Measurements from ENCODE around the gene ZNHIT3. TPM values are rescaled to one million over a fixed set of nuclear protein-coding genes. Genes with fewer than 3 reads are reported as not detected.

Gene ZNHIT3
- polyA plus RNA-seq, 2 of the 4 experiments (the other 2 are of a cell fraction), result 117 to 166 TPM

- ChIA-PET CTCF (interaction anchor here (1.1 to 1.8 kb wide), 2 partner anchors 11 to 558 kb away, joined by 3 to 7 read pairs; no protein-coding TSS in a partner anchor), POLR2A (interaction anchor here (0.6 kb wide), 1 partner anchor 27 kb away, joined by 3 read pairs; no protein-coding TSS in a partner anchor)
- no peak overlapping the region for H3K27ac ChIP-seq
- 94% methylated on average over 7 of the region's 7 CpGs for WGBS (ENCODE audit: missing lambda C conversion rate)
- DNase-seq (ENCODE audit: low read depth in 1 of 2, low spot score in 1 of 2) (no peak), FAIRE-seq (no peak), ATAC-seq (no peak)
- no peak for TF ChIP-seq E2F6 (IDR thresholded peaks at IDR 0.05; ENCODE audit: borderline replicate concordance, low read depth)
- TF ChIP-seq NR3C1 (IDR thresholded peaks at IDR 0.05), result no peak
- H3K4me1 ChIP-seq, result peaks cover 9% of the 10 kb centered on the region; the same call in 1 of the 3 replicates
- H3K4me2 ChIP-seq, result no peak overlapping the region
- H3K4me3 ChIP-seq, result no peak overlapping the region
- H3K9me3 ChIP-seq, result no peaks in the 10 kb centered on the region
Observed at GRCh38 chr17:36527621-36528250, 41.3 kb downstream of the ZNHIT3 start.

DNA sequence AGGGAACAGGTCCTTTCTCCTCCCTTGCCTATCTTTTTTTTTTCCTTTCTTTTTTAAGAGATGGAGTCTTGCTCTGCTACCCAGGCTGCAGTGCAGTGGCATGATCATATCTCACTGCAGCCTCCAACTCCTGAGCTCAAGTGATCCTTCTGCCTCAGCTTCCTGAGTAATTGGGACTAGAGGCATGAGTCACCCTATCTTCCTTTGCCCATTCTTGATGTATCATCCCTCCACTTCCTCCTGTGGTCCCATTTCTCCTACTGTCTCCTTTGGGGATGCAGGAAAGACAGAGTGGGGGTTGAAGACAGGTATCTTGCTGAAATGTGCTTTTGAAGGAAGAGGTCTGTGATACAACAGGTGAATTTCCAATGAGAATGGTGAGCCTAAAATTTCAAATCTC lies 42.6 kb downstream of the ZNHIT3 start:
- Histone ChIP-seq H3K4me2 (no peak overlapping the region), H3K27ac (no peak overlapping the region), H3K4me1 (peaks cover 18% of the 10 kb centered on the region; the same call in 2 of the 3 replicates), H3K4me3 (no peak overlapping the region), H3K9me3 (no peaks in the 10 kb centered on the region)
- ChIA-PET CTCF (interaction anchor here (1.1 to 1.4 kb wide), 3 partner anchors 13 to 46 kb away, joined by 3 to 5 read pairs (median 3); no protein-coding TSS in a partner anchor), POLR2A (no interaction called here)
- FAIRE-seq (no peak), DNase-seq (ENCODE audit: low read depth in 1 of 2, low spot score in 1 of 2) (peak in 1 of 2 experiments; percentile 33), ATAC-seq (no peak)
- TF ChIP-seq ZC3H11A (IDR thresholded peaks at IDR 0.05) (no peak), FOSL2 (IDR thresholded peaks at IDR 0.05) (no peak), FOSL2 (CRISPR knock-in tag; IDR thresholded peaks at IDR 0.05) (peak; percentile 66), HOXA7 (CRISPR knock-in tag; IDR thresholded peaks at IDR 0.05) (no peak)

DNA sequence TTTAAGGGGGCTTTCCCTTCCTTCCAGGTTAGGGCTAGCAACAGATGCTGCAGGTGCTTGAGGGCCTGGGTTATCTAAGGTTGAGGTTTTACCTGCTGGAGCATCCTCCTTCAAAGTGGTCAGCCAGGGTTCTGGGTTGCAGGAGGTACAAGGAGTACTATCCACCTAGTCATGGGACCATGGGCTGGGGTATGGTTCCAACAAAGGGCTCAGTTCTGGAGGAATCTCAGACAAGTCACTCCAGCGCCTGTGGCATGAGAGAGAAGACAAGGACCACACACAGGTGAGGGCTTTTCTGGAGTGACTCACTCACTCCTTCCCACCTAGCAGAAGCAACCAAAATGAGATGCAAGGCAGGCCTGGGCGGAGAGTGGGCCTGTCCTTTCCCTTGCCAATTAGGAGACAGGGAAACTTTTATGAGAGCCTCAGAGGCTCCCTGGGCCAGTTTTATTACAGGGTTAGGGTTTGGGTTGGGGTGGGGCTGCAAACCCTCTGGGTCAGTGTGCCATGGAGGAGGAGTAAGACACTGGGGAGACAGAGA lies 46.0 kb downstream of the ZNHIT3 start:
- H3K4me2 ChIP-seq, result no peak overlapping the region
- FAIRE-seq, result no peak

GRCh38 chr17:36533935-36534839 lies 47.7 kb downstream of the ZNHIT3 start:
- WGBS (ENCODE audit: missing lambda C conversion rate), result 7% methylated on average over 37 of the region's 48 CpGs
- Histone ChIP-seq H3K4me2 (peak overlapping the region; percentile 78), H3K9me3 (peaks cover 4% of the 10 kb centered on the region; the same call in 1 of the 3 replicates), H3K4me1 (peaks cover 15% of the 10 kb centered on the region; the same call in 2 of the 3 replicates), H3K4me3 (peak overlapping the region; percentile 67), H3K27ac (peak overlapping the region; percentile 91 to 95)
- DNase-seq (ENCODE audit: low read depth in 1 of 2, low spot score in 1 of 2) (peak; percentile 85 to 93), ATAC-seq (peak; percentile 71 to 80), FAIRE-seq (no peak)
- POLR2A ChIA-PET, result interaction anchor here (0.7 to 3.7 kb wide), 9 partner anchors 10 to 742 kb away, joined by 3 to 81 read pairs (median 4); partner anchors contain the start of genes GGNBP2, MRM1 and TAF15
- CTCF ChIA-PET, result interaction anchor here (0.5 to 5.2 kb wide), 24 partner anchors 9 to 1054 kb away, joined by 3 to 21 read pairs (median 4); partner anchors contain the start of genes DHRS11 and MRM1
- TF ChIP-seq SMC3 (IDR thresholded peaks at IDR 0.05) (peak; percentile 6; the same call in 1 of the 3 replicates), EHF (CRISPR knock-in tag; IDR thresholded peaks at IDR 0.05) (peak; percentile 54; the same call in 1 of the 2 replicates), MAX (IDR thresholded peaks at IDR 0.05) (peak; percentile 57; the same call in 1 of the 2 replicates), ZNF302 (CRISPR knock-in tag; IDR thresholded peaks at IDR 0.05) (no peak), ATOH8 (CRISPR knock-in tag; IDR thresholded peaks at IDR 0.05; ENCODE audit: low read depth) (peak; percentile 63; the same call in 1 of the 2 replicates), HOXB5 (CRISPR knock-in tag; IDR thresholded peaks at IDR 0.05) (peak; percentile 51; the same call in 1 of the 2 replicates), FOSB (CRISPR knock-in tag; IDR thresholded peaks at IDR 0.05) (peak; percentile 69; the same call in 1 of the 2 replicates), MAFK (IDR thresholded peaks at IDR 0.05; ENCODE audit: partially characterized antibody) (no peak), NR3C1 (IDR thresholded peaks at IDR 0.05) (no peak), POLR2A (IDR thresholded peaks at IDR 0.05; ENCODE audit: low read length) (peak; percentile 43; the same call in 1 of the 2 replicates), E2F6 (IDR thresholded peaks at IDR 0.05; ENCODE audit: borderline replicate concordance, low read depth) (peak; percentile 94)
- TF ChIP-seq, protein P1, sequence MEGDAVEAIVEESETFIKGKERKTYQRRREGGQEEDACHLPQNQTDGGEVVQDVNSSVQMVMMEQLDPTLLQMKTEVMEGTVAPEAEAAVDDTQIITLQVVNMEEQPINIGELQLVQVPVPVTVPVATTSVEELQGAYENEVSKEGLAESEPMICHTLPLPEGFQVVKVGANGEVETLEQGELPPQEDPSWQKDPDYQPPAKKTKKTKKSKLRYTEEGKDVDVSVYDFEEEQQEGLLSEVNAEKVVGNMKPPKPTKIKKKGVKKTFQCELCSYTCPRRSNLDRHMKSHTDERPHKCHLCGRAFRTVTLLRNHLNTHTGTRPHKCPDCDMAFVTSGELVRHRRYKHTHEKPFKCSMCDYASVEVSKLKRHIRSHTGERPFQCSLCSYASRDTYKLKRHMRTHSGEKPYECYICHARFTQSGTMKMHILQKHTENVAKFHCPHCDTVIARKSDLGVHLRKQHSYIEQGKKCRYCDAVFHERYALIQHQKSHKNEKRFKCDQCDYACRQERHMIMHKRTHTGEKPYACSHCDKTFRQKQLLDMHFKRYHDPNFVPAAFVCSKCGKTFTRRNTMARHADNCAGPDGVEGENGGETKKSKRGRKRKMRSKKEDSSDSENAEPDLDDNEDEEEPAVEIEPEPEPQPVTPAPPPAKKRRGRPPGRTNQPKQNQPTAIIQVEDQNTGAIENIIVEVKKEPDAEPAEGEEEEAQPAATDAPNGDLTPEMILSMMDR (IDR thresholded peaks at IDR 0.05), result peak; percentile 81

More for the DNA sequence above, 46.0 kb downstream of the ZNHIT3 start:
- ATAC-seq (no peak), DNase-seq (ENCODE audit: low read depth in 1 of 2, low spot score in 1 of 2) (no peak)
- Histone ChIP-seq H3K27ac (no peak overlapping the region), H3K4me3 (no peak overlapping the region), H3K4me1 (peaks cover 18% of the 10 kb centered on the region; the same call in 2 of the 3 replicates), H3K9me3 (peaks cover 4% of the 10 kb centered on the region; the same call in 1 of the 3 replicates)
- TF ChIP-seq, protein P1 (IDR thresholded peaks at IDR 0.05), result no peak
- TF ChIP-seq TFCP2L1 (CRISPR knock-in tag; IDR thresholded peaks at IDR 0.05), result no peak
- TF ChIP-seq CHD4 (IDR thresholded peaks at IDR 0.05; ENCODE audit: borderline replicate concordance), result no peak
- no peak for TF ChIP-seq JUN (IDR thresholded peaks at IDR 0.05)
- ChIA-PET POLR2A (no interaction called here), CTCF (interaction anchor here (1.0 to 1.5 kb wide), 2 partner anchors 17 to 49 kb away, joined by 4 to 13 read pairs; no protein-coding TSS in a partner anchor)
- WGBS (ENCODE audit: missing lambda C conversion rate), result 87% methylated on average over 2 of the region's 2 CpGs
